Loucy (cell line): ENCODE results near the gene TMEM134.

Experiments
- H2AFZ ChIP-seq: fragments of 200-600 bp; sonication (generic); 2 replicates; pipeline ENCODE4 v1.6.0; 2016; ENCODE audit warnings: antibody characterized with exemption, mild to moderate bottlenecking, low read length, moderate library complexity
- H3F3A ChIP-seq: fragments of 200-600 bp; 2 replicates; pipeline ENCODE4 v1.6.0; 2016; ENCODE audit warnings: antibody characterized with exemption, low read depth, mild to moderate bottlenecking
- H3K27me3 ChIP-seq: fragments of 200-600 bp; sonication (generic); 2 replicates; pipeline ENCODE4 v1.6.1; 2014; ENCODE audit warnings: low read length, mild to moderate bottlenecking; ENCODE audit not compliant: insufficient read depth, poor library complexity, severe bottlenecking
- H3K36me3 ChIP-seq: fragments of 200-600 bp; sonication (generic); 2 replicates; pipeline ENCODE4 v1.6.1; 2016; ENCODE audit warnings: low read length; ENCODE audit not compliant: insufficient read depth
- H3K4me1 ChIP-seq: fragments of 200-600 bp; sonication (generic); 2 replicates; pipeline ENCODE4 v1.5.1; 2014; ENCODE audit warnings: low read length, mild to moderate bottlenecking; ENCODE audit not compliant: insufficient read depth, poor library complexity, severe bottlenecking
- H3K4me2 ChIP-seq: fragments of 200-600 bp; sonication (generic); 2 replicates; pipeline ENCODE4 v1.6.0; 2014; ENCODE audit warnings: antibody characterized with exemption, low read length, low read depth, mild to moderate bottlenecking; ENCODE audit not compliant: poor library complexity, severe bottlenecking
- H3K4me3 ChIP-seq: fragments of 200-600 bp; sonication (generic); 2 replicates; pipeline ENCODE4 v1.5.1; 2014; ENCODE audit warnings: low read length, mild to moderate bottlenecking, mixed read lengths; ENCODE audit not compliant: poor library complexity, severe bottlenecking
- H3K79me2 ChIP-seq: fragments of 200-600 bp; sonication (generic); 2 replicates; pipeline ENCODE4 v1.6.1; 2014; ENCODE audit warnings: low read length; ENCODE audit not compliant: insufficient read depth
- H3K9ac ChIP-seq: fragments of 200-600 bp; sonication (generic); 2 replicates; pipeline ENCODE4 v1.6.0; 2014; ENCODE audit warnings: mild to moderate bottlenecking, low read depth, low read length, moderate library complexity; ENCODE audit not compliant: poor library complexity, severe bottlenecking
- H3K9me2 ChIP-seq: fragments of 200-600 bp; sonication (generic); replicated peaks from 2 replicates; pipeline ENCODE4 v1.6.1; 2016; ENCODE audit warnings: low read depth, low read length, mixed read lengths
- H3K9me3 ChIP-seq: fragments of 200-600 bp; sonication (generic); 2 replicates; pipeline ENCODE4 v1.6.1; 2014; ENCODE audit warnings: mild to moderate bottlenecking, antibody characterized with exemption, low read length, low read depth; ENCODE audit not compliant: insufficient read depth
- H4K20me1 ChIP-seq: fragments of 200-600 bp; sonication (generic); 2 replicates; pipeline ENCODE4 v1.6.0; 2014; ENCODE audit warnings: antibody characterized with exemption, low read length, mild to moderate bottlenecking; ENCODE audit not compliant: insufficient read depth, poor library complexity, severe bottlenecking
- CTCF ChIP-seq: fragments of 200-600 bp; sonication (generic); conservative IDR thresholded peaks from 2 replicates; pipeline ENCODE4 v1.5.1; 2014; ENCODE audit warnings: mild to moderate bottlenecking, antibody characterized with exemption, low read length
- EZH2phosphoT487 ChIP-seq: fragments of 200-600 bp; IDR thresholded peaks from 2 replicates; pipeline ENCODE4 v1.6.1; 2018; ENCODE audit warnings: antibody characterized with exemption, mild to moderate bottlenecking, moderate library complexity, borderline replicate concordance

TMEM134 gene

GRCh38 chr11:67507864-67508485 lies 38.9 kb upstream of the TMEM134 start, which contains the start of gene CDK2AP2:
TSS of gene CDK2AP2 (minus strand) at chr11:67508162. CDS start at chr11:67508082, 80 bp downstream.
- Histone ChIP-seq H2AFZ (peak within 1 kb of the TSS; percentile 89), H3K36me3 (no peaks in the 10 kb centered on the region), H3K79me2 (peaks cover 32% of the 10 kb centered on the region), H3F3A (peaks cover 6% of the 10 kb centered on the region), H3K27me3 (no peaks in the 10 kb centered on the region), H3K4me2 (peak within 1 kb of the TSS; percentile 98), H3K9ac (peak within 1 kb of the TSS; percentile 78), H3K4me3 (peak within 1 kb of the TSS; percentile 86), H3K9me2 (no peaks in the 10 kb centered on the region), H3K4me1 (peaks cover 36% of the 10 kb centered on the region), H4K20me1 (peaks cover 31% of the 10 kb centered on the region), H3K9me3 (no peaks in the 10 kb centered on the region)
- no peak for TF ChIP-seq CTCF
- TF ChIP-seq EZH2phosphoT487, result no peak

- peaks cover 36% of the 10 kb centered on the region for H3K4me1 ChIP-seq
- no peaks in the 10 kb centered on the region for H3K9me3 ChIP-seq
- no peaks in the 10 kb centered on the region for H3K9me2 ChIP-seq
- H3K36me3 ChIP-seq, result no peaks in the 10 kb centered on the region
- H3F3A ChIP-seq, result peaks cover 6% of the 10 kb centered on the region
- H3K79me2 ChIP-seq, result peaks cover 38% of the 10 kb centered on the region
- H3K4me2 ChIP-seq, result peak overlapping the region; percentile 98
- H4K20me1 ChIP-seq, result peaks cover 31% of the 10 kb centered on the region
- no peak for TF ChIP-seq EZH2phosphoT487
- no peak for TF ChIP-seq CTCF
- H3K9ac ChIP-seq, result peak overlapping the region; percentile 74
- H3K27me3 ChIP-seq, result no peaks in the 10 kb centered on the region
- peak overlapping the region; percentile 86 for H3K4me3 ChIP-seq
- peak overlapping the region; percentile 56; the same call in 1 of the 2 replicates for H2AFZ ChIP-seq
These were observed 38.3 kb upstream of the TMEM134 start for GRCh38 chr11:67507242-67507863.

GRCh38 chr11:67506426-67507051 lies 37.5 kb upstream of the TMEM134 start:
- H3K27me3 ChIP-seq, result no peaks in the 10 kb centered on the region
- H3F3A ChIP-seq, result peaks cover 6% of the 10 kb centered on the region
- H2AFZ ChIP-seq, result no peak overlapping the region
- peaks cover 31% of the 10 kb centered on the region for H4K20me1 ChIP-seq
- no peaks in the 10 kb centered on the region for H3K9me3 ChIP-seq
- peaks cover 38% of the 10 kb centered on the region for H3K79me2 ChIP-seq
- H3K9ac ChIP-seq, result peak overlapping the region; percentile 74
- TF ChIP-seq EZH2phosphoT487 (no peak), CTCF (no peak; the same call in 1 of the 2 replicates)
- no peaks in the 10 kb centered on the region for H3K9me2 ChIP-seq
- H3K4me1 ChIP-seq, result peaks cover 36% of the 10 kb centered on the region
- H3K4me3 ChIP-seq, result peak overlapping the region; percentile 86
- H3K36me3 ChIP-seq, result peaks cover 4% of the 10 kb centered on the region; the same call in 1 of the 2 replicates
- peak overlapping the region; percentile 98 for H3K4me2 ChIP-seq
